Brain microvascular endothelial cell (primary cell): ENCODE data around the gene IER3IP1.

Experiments used
- DNase-seq: peaks from one replicate; pipeline ENCODE4 v3.0.0-alpha.2; 2020
- H3K27ac ChIP-seq: fragments of 250-450 bp; sonication (Bioruptor Pico); 2 replicates; pipeline ENCODE4 v1.5.1; 2020; ENCODE audit warnings: mild to moderate bottlenecking, moderate library complexity
- H3K27me3 ChIP-seq: fragments of 250-450 bp; sonication (Bioruptor Pico); replicated peaks from 2 replicates; pipeline ENCODE4 v1.5.1; 2020; ENCODE audit warnings: mild to moderate bottlenecking
- H3K36me3 ChIP-seq: fragments of 250-450 bp; sonication (Bioruptor Pico); replicated peaks from 2 replicates; pipeline ENCODE4 v1.5.1; 2020; ENCODE audit warnings: mild to moderate bottlenecking
- H3K4me3 ChIP-seq: 2 replicates; pipeline ENCODE4 v1.5.1; 2011; ENCODE audit warnings: low read depth, mild to moderate bottlenecking, control low read depth, low read length, moderate library complexity
- CTCF ChIP-seq: IDR thresholded peaks from 2 replicates; pipeline ENCODE4 v1.5.1; 2011; ENCODE audit warnings: low read depth, mild to moderate bottlenecking, moderate library complexity, low read length, control low read depth, inconsistent platforms; ENCODE audit errors: missing control alignments
- in situ Hi-C: cut with HindIII; loops from 2 replicates; pipeline ENCODE4 v1.10.0; 2017; ENCODE audit warnings: low sequenced_read_pairs, low pct_ligation_motif_present

IER3IP1 gene

GRCh38 chr18:47150029-47150823 lies 25.9 kb downstream of the IER3IP1 start, which contains the start of gene HDHD2:
Gene HDHD2, minus strand, starts transcription at chr18:47150500. Its CDS starts 14,061 bp downstream, at chr18:47136439.
- no peaks in the 10 kb centered on the region for H3K27me3 ChIP-seq
- in situ Hi-C loops = no loop called here
- no peak for TF ChIP-seq CTCF
- peak within 1 kb of the TSS; percentile 82 for H3K27ac ChIP-seq
- H3K4me3 ChIP-seq = peak within 1 kb of the TSS; percentile 71
- peak; percentile 64 for DNase-seq
- H3K36me3 ChIP-seq = no peaks in the 10 kb centered on the region

- no peaks in the 10 kb centered on the region for H3K27me3 ChIP-seq
- H3K36me3 ChIP-seq = no peaks in the 10 kb centered on the region
- TF ChIP-seq CTCF = no peak
- peak overlapping the region; percentile 71 for H3K4me3 ChIP-seq
- peak overlapping the region; percentile 82 for H3K27ac ChIP-seq
- in situ Hi-C loops = no loop called here
- peak; percentile 1 for DNase-seq
These were observed 26.6 kb downstream of the IER3IP1 start for GRCh38 chr18:47149457-47150028.

DNA sequence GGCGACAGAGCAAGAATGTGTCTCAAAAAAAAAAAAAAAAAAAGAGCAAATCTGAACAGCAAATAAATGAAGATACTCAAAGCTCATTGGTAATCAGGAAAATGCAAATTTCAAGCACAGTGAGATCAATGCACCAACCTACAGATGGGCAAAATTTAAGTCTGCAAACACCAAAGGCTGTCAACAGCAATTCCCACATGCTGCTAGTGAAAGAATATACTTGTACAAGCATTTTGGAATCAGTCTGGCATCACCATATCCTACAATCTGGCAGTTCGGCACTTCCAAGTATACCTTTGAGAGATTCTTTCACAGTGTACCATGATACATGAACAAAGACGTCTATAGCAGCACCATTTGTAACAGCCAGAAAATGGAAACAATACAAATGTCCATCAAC lies 30.0 kb downstream of the IER3IP1 start:
- no peaks in the 10 kb centered on the region for H3K27me3 ChIP-seq
- no peak overlapping the region for H3K27ac ChIP-seq
- H3K4me3 ChIP-seq = no peak overlapping the region
- no peak for DNase-seq
- TF ChIP-seq CTCF = no peak
- in situ Hi-C loops = no loop called here
- H3K36me3 ChIP-seq = no peaks in the 10 kb centered on the region

GRCh38 chr18:47143899-47144485 lies 32.2 kb downstream of the IER3IP1 start:
- TF ChIP-seq CTCF = no peak
- no peaks in the 10 kb centered on the region for H3K27me3 ChIP-seq
- no peak overlapping the region for H3K27ac ChIP-seq
- no peak overlapping the region for H3K4me3 ChIP-seq
- DNase-seq = no peak
- H3K36me3 ChIP-seq = no peaks in the 10 kb centered on the region
- in situ Hi-C loops = no loop called here

DNA sequence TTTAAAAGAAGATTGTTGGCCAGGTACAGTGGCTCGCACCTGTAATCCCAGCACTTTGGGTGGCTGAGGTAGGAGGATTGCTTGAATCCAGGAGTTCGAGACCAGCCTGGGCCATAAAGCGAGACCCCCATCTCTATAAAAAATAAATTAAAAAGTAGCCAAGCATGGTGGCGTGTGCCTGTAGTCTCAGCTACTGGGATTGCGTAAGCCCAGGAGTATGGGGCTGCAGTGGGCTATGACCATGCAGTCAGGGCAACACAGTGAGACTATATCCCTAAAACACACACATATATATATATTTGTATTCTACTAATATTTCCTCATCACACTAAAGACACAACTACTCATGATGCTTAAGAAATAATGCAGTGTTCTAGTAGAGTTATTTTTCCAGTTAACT lies 33.0 kb downstream of the IER3IP1 start:
- in situ Hi-C loops = no loop called here
- no peak for DNase-seq
- Histone ChIP-seq H3K4me3 (no peak overlapping the region), H3K27ac (no peak overlapping the region), H3K27me3 (no peaks in the 10 kb centered on the region), H3K36me3 (no peaks in the 10 kb centered on the region)
- TF ChIP-seq CTCF = no peak
